Upper lobe of right lung (tissue), 1 donor: ENCODE data around the gene SAMD15. TPM values are rescaled to one million over a fixed set of nuclear protein-coding genes. Genes with fewer than 3 reads are reported as not detected.

Experiments
- total RNA-seq: library from RNA; stranded (reverse); fragmentation: NEBNext Ultra II Directional; extraction: Animal tissue kit (Norgen Biotek cat#: 25700); gene quantifications from one replicate; pipeline ENCODE4 v1.2.1, GENCODE V29; 2021
- donor health status: DM: no; HTN: yes; CAD: no; lungs with severe emphysema.

The SAMD15 gene
- total RNA-seq, 1 donor from 2014 or later, result 0.41 TPM

Other genes starting within 250 kb of the SAMD15 start
- not detected for gene ZDHHC22, start 235.6 kb upstream of the SAMD15 start, total RNA-seq
- gene TMEM63C, start 195.6 kb upstream of the SAMD15 start, total RNA-seq, result 0.06 TPM
- gene NGB, start 106.2 kb upstream of the SAMD15 start, total RNA-seq, result not detected
- 29.4 TPM for gene POMT2, start 56.5 kb upstream of the SAMD15 start, total RNA-seq
- 9.8 TPM for gene GSTZ1, start 56.3 kb upstream of the SAMD15 start, total RNA-seq
- gene TMED8, start 285 bp upstream of the SAMD15 start, total RNA-seq, result 11.3 TPM
- gene NOXRED1, start 46.1 kb downstream of the SAMD15 start, total RNA-seq, result 0.55 TPM
- gene VIPAS39, start 80.2 kb downstream of the SAMD15 start, total RNA-seq, result 14.5 TPM
- gene AHSA1, start 80.7 kb downstream of the SAMD15 start, total RNA-seq, result 120 TPM
- not detected for gene ISM2, start 121.4 kb downstream of the SAMD15 start, total RNA-seq
- 44.2 TPM for gene SPTLC2, start 239.3 kb downstream of the SAMD15 start, total RNA-seq